22Rv1 (cell line): ENCODE data around the gene GLRA2.

Experiments used
- ZFX ChIP-seq: fragments of 450-650 bp; IDR thresholded peaks from 2 replicates; pipeline ENCODE4 v1.6.1; 2017; ENCODE audit warnings: antibody characterized with exemption, borderline replicate concordance
- TF ChIP-seq, protein P1 (sequence below): fragments of 450-650 bp; IDR thresholded peaks from 2 replicates; pipeline ENCODE4 v1.5.1; 2017; ENCODE audit warnings: mild to moderate bottlenecking

DNA sequence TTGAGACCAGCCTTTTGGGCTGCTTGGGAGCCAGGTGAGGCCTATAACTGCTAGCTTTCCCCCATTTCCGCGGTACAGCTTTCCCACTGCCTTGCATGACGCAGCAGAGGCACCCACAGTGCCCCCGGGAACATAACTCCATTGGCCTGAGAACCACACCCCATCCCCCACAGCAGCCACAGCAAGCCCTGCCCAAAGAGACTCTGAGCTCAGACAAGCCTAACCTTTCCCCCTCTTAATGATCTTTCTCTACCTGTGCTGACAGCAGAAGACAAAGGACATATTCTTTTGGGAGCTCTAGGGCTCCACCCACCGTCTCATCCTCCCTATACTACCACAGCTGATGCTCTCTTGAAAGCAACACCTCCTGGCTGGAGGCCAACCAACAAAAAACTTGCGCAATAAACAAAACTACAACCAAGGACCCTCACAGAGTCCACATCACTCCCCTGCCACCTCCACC is 228.7 kb downstream of the GLRA2 start:
- TF ChIP-seq, protein P1, sequence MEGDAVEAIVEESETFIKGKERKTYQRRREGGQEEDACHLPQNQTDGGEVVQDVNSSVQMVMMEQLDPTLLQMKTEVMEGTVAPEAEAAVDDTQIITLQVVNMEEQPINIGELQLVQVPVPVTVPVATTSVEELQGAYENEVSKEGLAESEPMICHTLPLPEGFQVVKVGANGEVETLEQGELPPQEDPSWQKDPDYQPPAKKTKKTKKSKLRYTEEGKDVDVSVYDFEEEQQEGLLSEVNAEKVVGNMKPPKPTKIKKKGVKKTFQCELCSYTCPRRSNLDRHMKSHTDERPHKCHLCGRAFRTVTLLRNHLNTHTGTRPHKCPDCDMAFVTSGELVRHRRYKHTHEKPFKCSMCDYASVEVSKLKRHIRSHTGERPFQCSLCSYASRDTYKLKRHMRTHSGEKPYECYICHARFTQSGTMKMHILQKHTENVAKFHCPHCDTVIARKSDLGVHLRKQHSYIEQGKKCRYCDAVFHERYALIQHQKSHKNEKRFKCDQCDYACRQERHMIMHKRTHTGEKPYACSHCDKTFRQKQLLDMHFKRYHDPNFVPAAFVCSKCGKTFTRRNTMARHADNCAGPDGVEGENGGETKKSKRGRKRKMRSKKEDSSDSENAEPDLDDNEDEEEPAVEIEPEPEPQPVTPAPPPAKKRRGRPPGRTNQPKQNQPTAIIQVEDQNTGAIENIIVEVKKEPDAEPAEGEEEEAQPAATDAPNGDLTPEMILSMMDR: no peak
- no peak for TF ChIP-seq ZFX
